Cardiac fibroblast (primary cell): ENCODE measurements around the gene RPL14.
A peak's percentile ranks its signal among the peaks of the same experiment; 100 is the strongest.
"Not testable (repeated sequence)": the region's sequence is repeated elsewhere in the genome, so short reads cannot be mapped to it uniquely, and the experiment has no call there.

Experiments
- DNase-seq, 2 donors: peaks; one replicate each; pipeline versions ENCODE4 v3.0.0 to v3.0.0-alpha.2; 2010; ENCODE audit warnings: low read depth in 2 of 2
- H3K4me3 ChIP-seq, 2 donors: replicated peaks in 1 of 2; 1 replicate in 1 of 2; 2 replicates in 1 of 2; pipeline ENCODE4 v1.5.1; 2011; ENCODE audit warnings: low read depth in 2 of 2, low read length in 2 of 2, mild to moderate bottlenecking in 2 of 2, moderate library complexity in 1 of 2
- CTCF ChIP-seq: IDR thresholded peaks from one replicate; pipeline ENCODE4 v1.5.1; 2011; ENCODE audit warnings: low read depth, mild to moderate bottlenecking, low read length, inconsistent platforms

RPL14 gene

DNA sequence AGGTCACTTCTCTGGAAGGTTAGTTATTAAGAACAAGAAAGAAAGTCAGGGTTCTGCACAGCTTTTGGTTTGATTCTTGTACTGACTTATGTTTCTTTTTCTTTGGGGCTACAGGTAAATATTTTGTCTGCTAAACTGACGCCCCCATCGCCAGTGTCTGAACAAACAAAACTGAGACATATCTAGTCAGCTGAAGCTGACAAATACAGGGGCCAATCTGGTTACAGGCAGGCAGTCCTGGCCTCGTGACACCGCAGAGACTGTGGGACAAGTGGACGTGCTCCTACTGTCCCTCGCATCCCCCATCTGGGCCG, 4.6 kb upstream of the RPL14 start:
- DNase-seq: no peak
- H3K4me3 ChIP-seq: peak overlapping the region; percentile 74 to 86
- no peak for TF ChIP-seq CTCF

- TF ChIP-seq CTCF: no peak
- peak; percentile 99 for DNase-seq
- peak overlapping the region; percentile 74 to 86 for H3K4me3 ChIP-seq
Measured at GRCh38 chr3:40452876-40453730, 4.0 kb upstream of the RPL14 start.

DNA sequence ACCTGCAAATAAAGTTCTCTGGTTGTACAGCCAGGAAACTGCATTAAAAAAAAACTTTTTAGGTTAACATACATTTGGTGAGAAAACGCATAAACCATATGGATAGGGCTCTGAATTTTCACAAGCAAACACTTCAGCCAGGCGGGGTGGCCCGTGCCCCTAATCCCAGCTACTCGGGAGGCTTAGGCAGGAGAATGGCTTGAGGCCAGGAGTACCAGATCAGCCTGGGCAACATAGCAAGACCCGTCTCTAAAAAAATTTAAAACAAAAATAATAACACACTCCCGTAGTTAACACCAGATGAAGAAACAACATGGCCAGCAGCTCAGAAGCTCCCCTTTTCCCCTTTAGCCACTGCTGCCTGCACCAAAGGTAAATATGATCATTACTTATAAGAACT, 3.2 kb upstream of the RPL14 start:
- peak overlapping the region; percentile 63 to 86 for H3K4me3 ChIP-seq
- DNase-seq: no peak
- TF ChIP-seq CTCF: no peak

DNA sequence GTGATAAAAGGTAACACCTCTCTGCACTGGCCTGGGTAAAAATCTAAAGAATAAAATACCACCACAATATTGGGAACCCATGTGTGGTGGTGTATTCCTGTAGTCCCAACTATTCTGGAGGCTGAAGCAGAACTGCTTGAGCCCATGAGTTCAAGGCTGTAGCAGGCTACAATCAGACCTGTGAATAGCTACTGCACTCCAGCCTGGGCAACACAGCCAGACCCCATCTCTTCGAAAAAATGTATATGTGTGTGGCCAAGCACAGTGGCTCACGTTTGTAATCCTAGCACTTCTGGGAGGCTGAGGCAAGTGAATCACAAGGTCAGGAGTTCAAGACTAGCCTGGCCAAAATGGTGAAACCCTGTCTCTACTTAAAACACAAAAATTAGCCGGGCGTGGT, 1.8 kb upstream of the RPL14 start:
- no peak for DNase-seq
- TF ChIP-seq CTCF: no peak
- H3K4me3 ChIP-seq: no peak overlapping the region

- no peak for TF ChIP-seq CTCF
- no peak for DNase-seq
- H3K4me3 ChIP-seq: peak overlapping the region; percentile 95 to 96
Measured at GRCh38 chr3:40456279-40456939, 730 bp upstream of the RPL14 start.

DNA sequence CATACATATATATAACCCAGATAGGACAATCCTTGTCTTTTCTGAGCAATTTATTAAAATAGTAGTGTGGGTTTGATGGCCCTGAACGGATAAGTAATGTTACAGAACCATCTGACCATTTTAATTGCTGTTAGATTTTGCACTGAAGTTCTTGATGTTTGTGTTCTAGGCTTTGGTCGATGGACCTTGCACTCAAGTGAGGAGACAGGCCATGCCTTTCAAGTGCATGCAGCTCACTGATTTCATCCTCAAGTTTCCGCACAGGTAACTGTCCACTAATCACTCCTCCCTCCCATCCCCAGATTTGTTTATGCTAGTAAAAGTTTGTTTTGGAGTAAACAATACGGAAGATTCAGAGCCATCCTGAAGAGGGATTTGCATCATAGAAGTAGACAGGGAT, 1.3 kb downstream of the RPL14 start:
- no peak for TF ChIP-seq CTCF
- DNase-seq: no peak
- H3K4me3 ChIP-seq: peak overlapping the region in 1 of 2 donors; percentile 96

DNA sequence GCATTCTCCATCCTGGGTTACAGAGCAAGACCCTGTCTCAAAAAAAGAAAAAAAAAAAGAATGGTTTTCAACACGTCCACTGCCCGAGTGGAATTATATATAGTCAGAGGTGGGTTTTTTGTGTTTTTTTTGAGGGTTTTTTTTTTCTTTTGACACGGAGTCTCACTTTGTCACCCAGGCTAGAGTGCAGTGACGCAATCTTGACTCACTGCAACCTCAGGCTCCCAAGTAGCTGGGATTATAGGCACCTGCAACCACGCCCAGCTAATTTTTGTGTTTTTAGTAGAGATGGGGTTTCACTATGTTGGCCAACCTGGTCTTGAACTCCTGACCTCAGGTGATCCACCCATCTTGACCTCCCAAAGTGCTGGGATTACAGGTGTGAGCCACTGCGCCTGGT, 3.3 kb downstream of the RPL14 start:
- DNase-seq: not testable (repeated sequence)

More for the DNA sequence above, 3.3 kb downstream of the RPL14 start:
- not testable (repeated sequence) for H3K4me3 ChIP-seq
